WERI-Rb-1 (cell line): ENCODE measurements around the gene CMTM6.

Source experiments
- DNase-seq: peaks from one replicate; pipeline ENCODE4 v3.0.0-alpha.2; 2020
- H3K27ac ChIP-seq: fragments of 250-450 bp; sonication (Bioruptor Pico); 2 replicates; pipeline ENCODE4 v1.5.1; 2020; ENCODE audit warnings: mild to moderate bottlenecking, moderate library complexity
- H3K27me3 ChIP-seq: fragments of 250-450 bp; sonication (Bioruptor Pico); 2 replicates; pipeline ENCODE4 v1.5.1; 2021; ENCODE audit warnings: mild to moderate bottlenecking, low read depth, moderate library complexity; ENCODE audit not compliant: insufficient read depth, severe bottlenecking
- H3K36me3 ChIP-seq: fragments of 250-450 bp; sonication (Bioruptor Pico); 2 replicates; pipeline ENCODE4 v1.5.1; 2020; ENCODE audit warnings: mild to moderate bottlenecking, moderate library complexity
- H3K4me3 ChIP-seq: 2 replicates; pipeline ENCODE4 v1.5.1; 2011; ENCODE audit warnings: low read depth, mild to moderate bottlenecking, control low read depth, low read length
- H3K9me3 ChIP-seq: fragments of 250-450 bp; sonication (Bioruptor Pico); 2 replicates; pipeline ENCODE4 v1.5.1; 2021; ENCODE audit warnings: mild to moderate bottlenecking, moderate library complexity; ENCODE audit not compliant: severe bottlenecking
- CTCF ChIP-seq: IDR thresholded peaks from 2 replicates; pipeline ENCODE4 v1.5.1; 2011; ENCODE audit warnings: low read depth, mild to moderate bottlenecking, control low read depth, inconsistent platforms, low read length

CMTM6 gene

GRCh38 chr3:32502118-32502945 lies at the start of gene CMTM6:
TSS of gene CMTM6 (minus strand) at chr3:32502852. CDS start at chr3:32502745, 107 bp downstream.
- H3K27me3 ChIP-seq: no peaks in the 10 kb centered on the region
- H3K9me3 ChIP-seq: no peaks in the 10 kb centered on the region
- H3K27ac ChIP-seq: peak within 1 kb of the TSS; percentile 82
- H3K4me3 ChIP-seq: peak within 1 kb of the TSS; percentile 69
- H3K36me3 ChIP-seq: peaks cover 3% of the 10 kb centered on the region; the same call in 1 of the 2 replicates
- TF ChIP-seq CTCF: no peak
- DNase-seq: peak; percentile 77

- no peak for TF ChIP-seq CTCF
- DNase-seq: no peak
- no peak overlapping the region for H3K4me3 ChIP-seq
- H3K27me3 ChIP-seq: no peaks in the 10 kb centered on the region
- H3K9me3 ChIP-seq: no peaks in the 10 kb centered on the region
- H3K36me3 ChIP-seq: no peaks in the 10 kb centered on the region
- no peak overlapping the region for H3K27ac ChIP-seq
Measured at GRCh38 chr3:32552013-32552412, 49.4 kb upstream of the CMTM6 start.

- no peaks in the 10 kb centered on the region for H3K9me3 ChIP-seq
- H3K27me3 ChIP-seq: no peaks in the 10 kb centered on the region
- no peak overlapping the region for H3K4me3 ChIP-seq
- no peak for DNase-seq
- no peaks in the 10 kb centered on the region for H3K36me3 ChIP-seq
- no peak for TF ChIP-seq CTCF
- H3K27ac ChIP-seq: no peak overlapping the region
Measured at GRCh38 chr3:32551496-32551895, 48.8 kb upstream of the CMTM6 start.

DNA sequence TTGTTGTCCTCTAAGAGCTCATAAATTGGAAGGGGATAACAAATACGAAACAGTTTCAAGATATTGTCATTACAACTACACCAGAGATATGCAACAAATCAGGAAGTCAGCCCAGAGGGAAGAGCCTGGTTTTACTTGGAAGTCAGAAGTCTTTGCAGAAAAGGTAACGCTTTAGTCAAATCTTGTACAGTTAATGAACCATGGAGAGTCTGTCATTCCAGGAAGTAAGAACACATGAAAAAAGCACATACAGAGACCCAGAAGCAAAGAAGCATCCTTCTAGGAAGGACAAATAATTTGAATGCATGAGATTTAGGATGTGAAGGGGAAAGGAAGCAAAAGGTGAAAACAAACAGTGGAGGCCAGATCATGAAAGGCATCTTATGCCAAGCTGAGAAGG lies 48.4 kb upstream of the CMTM6 start:
- DNase-seq: no peak
- H3K27ac ChIP-seq: no peak overlapping the region
- no peaks in the 10 kb centered on the region for H3K9me3 ChIP-seq
- H3K4me3 ChIP-seq: no peak overlapping the region
- TF ChIP-seq CTCF: no peak
- H3K36me3 ChIP-seq: no peaks in the 10 kb centered on the region
- no peaks in the 10 kb centered on the region for H3K27me3 ChIP-seq

- no peak for DNase-seq
- no peaks in the 10 kb centered on the region for H3K27me3 ChIP-seq
- no peaks in the 10 kb centered on the region for H3K9me3 ChIP-seq
- H3K36me3 ChIP-seq: peaks cover 8% of the 10 kb centered on the region
- H3K4me3 ChIP-seq: no peak overlapping the region
- H3K27ac ChIP-seq: no peak overlapping the region
- TF ChIP-seq CTCF: no peak
Measured at GRCh38 chr3:32545305-32545704, 42.7 kb upstream of the CMTM6 start.

DNA sequence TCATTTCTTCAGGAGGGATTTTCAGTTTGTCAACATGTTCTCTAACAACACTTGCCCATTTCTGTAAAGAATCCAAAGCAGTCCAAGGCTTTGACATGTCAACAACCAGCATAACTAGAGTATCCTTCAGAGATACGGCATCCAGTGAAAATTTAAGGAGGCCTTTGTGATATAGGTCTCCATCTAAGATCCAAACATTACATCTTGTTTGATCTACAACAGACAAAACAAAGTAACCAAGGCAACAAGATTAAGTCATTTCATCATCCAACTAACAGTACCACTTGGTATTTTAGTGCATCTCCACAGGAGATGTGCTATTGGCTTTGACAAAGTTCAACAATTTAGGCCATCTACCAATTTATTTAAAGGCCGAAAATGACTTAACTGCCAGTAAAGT lies 42.2 kb upstream of the CMTM6 start:
- H3K4me3 ChIP-seq: no peak overlapping the region
- peaks cover 12% of the 10 kb centered on the region for H3K36me3 ChIP-seq
- H3K9me3 ChIP-seq: no peaks in the 10 kb centered on the region
- no peak for TF ChIP-seq CTCF
- no peak overlapping the region for H3K27ac ChIP-seq
- H3K27me3 ChIP-seq: no peaks in the 10 kb centered on the region
- DNase-seq: no peak
